ENCODE data around the gene ADAP1. TPM values are rescaled to one million over a fixed set of nuclear protein-coding genes. Genes with fewer than 3 reads are reported as not detected.

Gene ADAP1
- total RNA-seq, 2 experiments from 2014 or later = 6.8 to 7.2 TPM

- H3K36me3 Mint-ChIP-seq (ENCODE audit: low read depth) = no peaks in the 10 kb centered on the region
- H3K36me3 ChIP-seq (ENCODE audit: insufficient read depth, low read length) = no peaks in the 10 kb centered on the region
- H3K27me3 ChIP-seq (ENCODE audit: control insufficient read depth in 1 of 2, insufficient read depth in 2 of 2, low read length in 2 of 2) = peaks cover 10 to 17% of the 10 kb centered on the region in 2 experiments
- no peak overlapping the region for H3K4me3 Mint-ChIP-seq
- intact Hi-C loops (cut with DNase I, micrococcal nuclease) = no loop called here
- peaks cover 5% of the 10 kb centered on the region for H3K27me3 Mint-ChIP-seq
- H3K9me3 ChIP-seq (ENCODE audit: control insufficient read depth in 1 of 2, insufficient read depth in 1 of 2, low read length in 2 of 2) = peaks cover 0 to 4% of the 10 kb centered on the region in 2 experiments
- no peak for TF ChIP-seq CTCF (IDR thresholded peaks at IDR 0.05)
- H3K4me3 ChIP-seq (ENCODE audit: low read length) = no peak overlapping the region
- H3K4me1 ChIP-seq (ENCODE audit: insufficient read depth, low read length) = no peaks in the 10 kb centered on the region
- no peak for DNase-seq
- no peaks in the 10 kb centered on the region for H3K9me3 Mint-ChIP-seq
- H3K27ac ChIP-seq (ENCODE audit: low read depth in 1 of 2, low read length in 2 of 2) = no peak overlapping the region
- POLR2A ChIA-PET = no interaction called here
- H3K4me1 Mint-ChIP-seq (ENCODE audit: low read depth) = no peaks in the 10 kb centered on the region
- CTCF ChIA-PET = no interaction called here
- no peak for ATAC-seq (ENCODE audit: poor library complexity)
- no peak overlapping the region for H3K27ac Mint-ChIP-seq
These were observed 31.6 kb upstream of the ADAP1 start for GRCh38 chr7:985915-986741.

GRCh38 chr7:985127-985416 is 30.6 kb upstream of the ADAP1 start:
- Mint-ChIP-seq H3K36me3 (ENCODE audit: low read depth) (no peaks in the 10 kb centered on the region), H3K27me3 (peaks cover 5% of the 10 kb centered on the region)
- POLR2A ChIA-PET = no interaction called here

GRCh38 chr7:984361-985126 is 30.1 kb upstream of the ADAP1 start:
- no peak overlapping the region for H3K27ac Mint-ChIP-seq
- Histone ChIP-seq H3K4me3 (ENCODE audit: low read length) (no peak overlapping the region), H3K9me3 (ENCODE audit: control insufficient read depth in 1 of 2, insufficient read depth in 1 of 2, low read length in 2 of 2) (peaks cover 0 to 4% of the 10 kb centered on the region in 2 experiments), H3K27me3 (ENCODE audit: control insufficient read depth in 1 of 2, insufficient read depth in 2 of 2, low read length in 2 of 2) (peaks cover 10 to 17% of the 10 kb centered on the region in 2 experiments), H3K27ac (ENCODE audit: low read depth in 1 of 2, low read length in 2 of 2) (no peak overlapping the region), H3K4me1 (ENCODE audit: insufficient read depth, low read length) (no peaks in the 10 kb centered on the region), H3K36me3 (ENCODE audit: insufficient read depth, low read length) (no peaks in the 10 kb centered on the region)
- H3K9me3 Mint-ChIP-seq = no peaks in the 10 kb centered on the region
- H3K27me3 Mint-ChIP-seq = peaks cover 5% of the 10 kb centered on the region
- intact Hi-C loops (cut with DNase I, micrococcal nuclease) = no loop called here
- POLR2A ChIA-PET = no interaction called here
- ATAC-seq (ENCODE audit: poor library complexity) (no peak), DNase-seq (no peak)
- H3K4me3 Mint-ChIP-seq = no peak overlapping the region
- H3K4me1 Mint-ChIP-seq (ENCODE audit: low read depth) = no peaks in the 10 kb centered on the region
- no peak for TF ChIP-seq CTCF (IDR thresholded peaks at IDR 0.05)
- H3K36me3 Mint-ChIP-seq (ENCODE audit: low read depth) = no peaks in the 10 kb centered on the region
- CTCF ChIA-PET = no interaction called here

More at GRCh38 chr7:985127-985416, 30.6 kb upstream of the ADAP1 start:
- no peak overlapping the region for H3K27ac ChIP-seq (ENCODE audit: low read depth in 1 of 2, low read length in 2 of 2)
- no peak for TF ChIP-seq CTCF (IDR thresholded peaks at IDR 0.05)
- CTCF ChIA-PET = no interaction called here
- H3K36me3 ChIP-seq (ENCODE audit: insufficient read depth, low read length) = no peaks in the 10 kb centered on the region
- H3K4me3 Mint-ChIP-seq = no peak overlapping the region
- DNase-seq (no peak), ATAC-seq (ENCODE audit: poor library complexity) (no peak)
- no peaks in the 10 kb centered on the region for H3K4me1 Mint-ChIP-seq (ENCODE audit: low read depth)
- H3K27me3 ChIP-seq (ENCODE audit: control insufficient read depth in 1 of 2, insufficient read depth in 2 of 2, low read length in 2 of 2) = peaks cover 10 to 17% of the 10 kb centered on the region in 2 experiments
- no peak overlapping the region for H3K27ac Mint-ChIP-seq
- no peaks in the 10 kb centered on the region for H3K4me1 ChIP-seq (ENCODE audit: insufficient read depth, low read length)
- no peak overlapping the region for H3K4me3 ChIP-seq (ENCODE audit: low read length)
- intact Hi-C loops (cut with DNase I, micrococcal nuclease) = no loop called here
- peaks cover 0 to 4% of the 10 kb centered on the region in 2 experiments for H3K9me3 ChIP-seq (ENCODE audit: control insufficient read depth in 1 of 2, insufficient read depth in 1 of 2, low read length in 2 of 2)
- H3K9me3 Mint-ChIP-seq = no peaks in the 10 kb centered on the region
